SK-N-SH (cell line): ENCODE data around the gene ME2. TPM values are rescaled to one million over a fixed set of nuclear protein-coding genes. Genes with fewer than 3 reads are reported as not detected.

Experiments
- CTCF ChIA-PET: fragments of 300-600, 350-600 bp; formaldehyde crosslinking; extraction: SDS; loops from one replicate; lab custom pipeline; 2021; lab: Yijun Ruan, JAX
- POLR2A ChIA-PET: fragments of 350-600 bp; sonication (Branson Sonifier 250); formaldehyde crosslinking; extraction: SDS; loops from one replicate; lab custom pipeline; 2020; ENCODE audit warnings: antibody characterized with exemption, inconsistent platforms; lab: Yijun Ruan, JAX
- DNase-seq: peaks from one replicate; pipeline ENCODE4 v3.0.0; 2012
- H2AFZ ChIP-seq: fragments of 200-600 bp; sonication (generic); 2 replicates; pipeline ENCODE4 v1.8.1; 2016; ENCODE audit warnings: antibody characterized with exemption, mild to moderate bottlenecking, low read depth
- H3F3A ChIP-seq: fragments of 200-600 bp; sonication (generic); replicated peaks from 2 replicates; pipeline ENCODE3; 2016; ENCODE audit warnings: antibody characterized with exemption, mild to moderate bottlenecking; ENCODE audit not compliant: insufficient read depth
- H3K27ac ChIP-seq, 2 experiments: fragments of 200-500 bp in 1 of 2; fragments of 200-600 bp in 1 of 2; sonication (Bioruptor generic) in 1 of 2; sonication (generic), shearing (Covaris generic) in 1 of 2; 2 replicates each; pipeline versions ENCODE4 v1.5.1 to v1.6.1; 2014 to 2016; ENCODE audit warnings: low read depth in 2 of 2, inconsistent platforms in 1 of 2, low read length in 1 of 2, mild to moderate bottlenecking in 1 of 2, mixed read lengths in 1 of 2
- H3K27me3 ChIP-seq: fragments of 200-600 bp; sonication (generic), shearing (Covaris generic); 2 replicates; pipeline ENCODE4 v1.6.1; 2016; ENCODE audit warnings: mixed run types; ENCODE audit not compliant: insufficient read depth
- H3K36me3 ChIP-seq, 2 experiments: fragments of 200-500 bp in 1 of 2; fragments of 200-600 bp in 1 of 2; sonication (Bioruptor generic) in 1 of 2; sonication (generic) in 1 of 2; replicated peaks in 1 of 2; 2 replicates each; pipeline versions ENCODE3 to v1.5.1; 2014 to 2016; ENCODE audit warnings: low read length in 1 of 2, mild to moderate bottlenecking in 1 of 2; ENCODE audit not compliant: insufficient read depth in 2 of 2, control insufficient read depth in 1 of 2
- H3K4me1 ChIP-seq, 2 experiments: fragments of 200-500 bp in 1 of 2; fragments of 200-600 bp in 1 of 2; sonication (Bioruptor generic) in 1 of 2; sonication (generic), shearing (Covaris generic) in 1 of 2; 2 replicates each; pipeline versions ENCODE4 v1.5.1 to v1.6.1; 2014 to 2016; ENCODE audit warnings: low read depth in 1 of 2, low read length in 1 of 2, mixed run types in 1 of 2; ENCODE audit not compliant: insufficient read depth in 2 of 2, control insufficient read depth in 1 of 2
- H3K4me2 ChIP-seq: fragments of 200-600 bp; sonication (generic), shearing (Covaris generic); 2 replicates; pipeline ENCODE4 v1.6.1; 2017; ENCODE audit warnings: mixed run types
- H3K4me3 ChIP-seq, 2 experiments: fragments of 200-500 bp in 1 of 2; fragments of 200-600 bp in 1 of 2; sonication (Bioruptor generic) in 1 of 2; sonication (generic), shearing (Covaris generic) in 1 of 2; 2 replicates each; pipeline versions ENCODE4 v1.5.1 to v1.8.1; 2014 to 2016; ENCODE audit warnings: low read depth in 2 of 2, inconsistent platforms in 1 of 2, low read length in 1 of 2, mild to moderate bottlenecking in 1 of 2, mixed read lengths in 1 of 2, moderate library complexity in 1 of 2
- H3K79me2 ChIP-seq: fragments of 200-600 bp; sonication (generic); 2 replicates; pipeline ENCODE4 v1.8.1; 2017; ENCODE audit warnings: mild to moderate bottlenecking; ENCODE audit not compliant: insufficient read depth
- H3K9ac ChIP-seq: fragments of 200-600 bp; sonication (generic); 2 replicates; pipeline ENCODE4 v1.6.1; 2017; ENCODE audit warnings: mixed run types
- H3K9me2 ChIP-seq: fragments of 200-600 bp; sonication (generic); 2 replicates; pipeline ENCODE4 v1.6.1; 2017; ENCODE audit warnings: mixed run types
- H3K9me3 ChIP-seq: fragments of 200-600 bp; sonication (generic); 2 replicates; pipeline ENCODE4 v1.6.1; 2017; ENCODE audit warnings: mixed run types, mild to moderate bottlenecking, moderate library complexity
- H4K20me1 ChIP-seq: fragments of 200-600 bp; sonication (generic); 2 replicates; pipeline ENCODE4 v1.6.1; 2017; ENCODE audit warnings: mild to moderate bottlenecking, mixed run types; ENCODE audit not compliant: insufficient read depth
- EP300 ChIP-seq, 2 experiments: IDR thresholded peaks; 2 replicates each; pipeline versions ENCODE4 v1.4.0 to v1.6.1; 2012; ENCODE audit warnings: borderline replicate concordance in 1 of 2, low read depth in 1 of 2, low read length in 1 of 2
- EZH2phosphoT487 ChIP-seq: fragments of 200-600 bp; sonication (generic); IDR thresholded peaks from 2 replicates; pipeline ENCODE4 v1.6.1; 2017; ENCODE audit warnings: low read depth, mixed run types, mild to moderate bottlenecking, antibody characterized with exemption, moderate library complexity, borderline replicate concordance
- FOSL2 ChIP-seq: IDR thresholded peaks from 2 replicates; pipeline ENCODE4 v1.4.0; 2012; ENCODE audit warnings: low read depth, mild to moderate bottlenecking, moderate library complexity, borderline replicate concordance
- FOXJ3 ChIP-seq: sonication (generic); formaldehyde crosslinking; IDR thresholded peaks from 2 replicates; pipeline ENCODE4 v1.5.1; 2020; ENCODE audit warnings: mild to moderate bottlenecking, missing genetic modification reagents
- GATA2 ChIP-seq: sonication (generic); formaldehyde crosslinking; IDR thresholded peaks from 2 replicates; pipeline ENCODE4 v1.5.0; 2020; ENCODE audit warnings: mild to moderate bottlenecking, missing genetic modification reagents
- IRF3 ChIP-seq: fragments of 150-350 bp; IDR thresholded peaks from 2 replicates; pipeline ENCODE4 v1.6.1; 2016; ENCODE audit warnings: mild to moderate bottlenecking, low read depth, low read length
- JUND ChIP-seq: IDR thresholded peaks from 2 replicates; pipeline ENCODE4 v1.4.0; 2012
- MAX ChIP-seq: IDR thresholded peaks from 2 replicates; pipeline ENCODE4 v1.4.0; 2012; ENCODE audit warnings: low read depth
- MEF2A ChIP-seq: IDR thresholded peaks from 2 replicates; pipeline ENCODE4 v1.4.0; 2012; ENCODE audit warnings: low read depth, borderline replicate concordance
- MXI1 ChIP-seq: IDR thresholded peaks from 2 replicates; pipeline ENCODE4 v1.6.1; 2012; ENCODE audit warnings: mild to moderate bottlenecking, low read depth, low read length, improper control_type of control experiment
- NFIC ChIP-seq: IDR thresholded peaks from 2 replicates; pipeline ENCODE4 v1.4.0; 2012; ENCODE audit warnings: borderline replicate concordance
- NRF1 ChIP-seq: IDR thresholded peaks from 2 replicates; pipeline ENCODE4 v1.6.1; 2012; ENCODE audit warnings: low read depth, mild to moderate bottlenecking, low read length
- PBX3 ChIP-seq: IDR thresholded peaks from 2 replicates; pipeline ENCODE4; 2012
- RCOR1 ChIP-seq: fragments of 150-350 bp; IDR thresholded peaks from 2 replicates; pipeline ENCODE4 v1.6.1; 2017; ENCODE audit warnings: antibody characterized with exemption, low read length
- REST ChIP-seq: IDR thresholded peaks from 2 replicates; pipeline ENCODE4 v1.6.1; 2012; ENCODE audit warnings: mild to moderate bottlenecking, low read depth, low read length, moderate library complexity
- RFX5 ChIP-seq: IDR thresholded peaks from 2 replicates; pipeline ENCODE4 v1.6.1; 2012; ENCODE audit warnings: mild to moderate bottlenecking, improper control_type of control experiment, low read length
- RXRA ChIP-seq: IDR thresholded peaks from 2 replicates; pipeline ENCODE4 v1.4.0; 2012; ENCODE audit warnings: low read depth, mild to moderate bottlenecking, borderline replicate concordance
- SIN3A ChIP-seq: IDR thresholded peaks from 2 replicates; pipeline ENCODE4 v1.6.1; 2012; ENCODE audit warnings: low read depth, mild to moderate bottlenecking, low read length, moderate library complexity, borderline replicate concordance
- SMC3 ChIP-seq: IDR thresholded peaks from 2 replicates; pipeline ENCODE4 v1.6.1; 2012; ENCODE audit warnings: low read depth, low read length, improper control_type of control experiment
- TCF12 ChIP-seq: IDR thresholded peaks from 2 replicates; pipeline ENCODE4 v1.4.0; 2012
- TEAD4 ChIP-seq: IDR thresholded peaks from 2 replicates; pipeline ENCODE4 v1.4.0; 2012; ENCODE audit warnings: mild to moderate bottlenecking, borderline replicate concordance; ENCODE audit not compliant: insufficient read depth
- USF1 ChIP-seq: IDR thresholded peaks from 2 replicates; pipeline ENCODE4 v1.4.0; 2012; ENCODE audit warnings: low read depth, borderline replicate concordance
- USF2 ChIP-seq: fragments of 150-350 bp; IDR thresholded peaks from 2 replicates; pipeline ENCODE4 v1.6.1; 2017; ENCODE audit warnings: antibody characterized with exemption, low read length, low read depth, borderline replicate concordance
- YY1 ChIP-seq: IDR thresholded peaks from 2 replicates; pipeline ENCODE4 v1.4.0; 2012; ENCODE audit warnings: low read depth, mild to moderate bottlenecking
- ZBTB33 ChIP-seq: IDR thresholded peaks from 2 replicates; pipeline ENCODE4 v1.4.0; 2012; ENCODE audit warnings: low read depth, borderline replicate concordance
- WGBS: methylation state at CpG from one replicate; pipeline ENCODE4 v1.1.6; 2017; ENCODE audit warnings: low lambda C conversion rate; 5-methylcytosine and 5-hydroxymethylcytosine counted together
- polyA plus RNA-seq, 3 experiments: library from polyadenylated mRNA; depleted of rRNA; stranded (reverse); fragments of >200 nt; gene quantifications; 2 replicates each; pipeline ENCODE4 v1.2.3, GENCODE V29; 2012

The ME2 gene
- polyA plus RNA-seq, 1 of the 3 experiments (the other 2 are of a cell fraction) = 35.1 TPM

- Histone ChIP-seq H3K4me1 (no peaks in the 10 kb centered on the region), H3K4me3 (no peak overlapping the region), H3K27me3 (no peaks in the 10 kb centered on the region), H4K20me1 (no peaks in the 10 kb centered on the region), H3K9me3 (no peaks in the 10 kb centered on the region), H3K4me2 (no peak overlapping the region), H2AFZ (no peak overlapping the region), H3K9ac (no peak overlapping the region), H3K36me3 (peaks cover 6 to 14% of the 10 kb centered on the region in 2 experiments), H3K79me2 (no peaks in the 10 kb centered on the region), H3F3A (peaks cover 10% of the 10 kb centered on the region), H3K27ac (peak overlapping the region in 1 of 2 experiments; percentile 40; a peak in 1 of 4 replicates), H3K9me2 (no peaks in the 10 kb centered on the region)
- ChIA-PET CTCF (no interaction called here), POLR2A (no interaction called here)
- DNase-seq = no peak
- WGBS = 26% methylated on average over 1 of the region's 1 CpG
- TF ChIP-seq NFIC (no peak), RFX5 (no peak), NRF1 (no peak), REST (no peak), MAX (peak; percentile 54), MEF2A (no peak), YY1 (no peak), IRF3 (no peak), TCF12 (0 out of 2 replicates have a peak, but pooled peaks have one; percentile 15), PBX3 (peak; percentile 11; the same call in 1 of the 2 replicates), EP300 (IDR thresholded peaks at IDR 0.05; ENCODE audit: borderline replicate concordance in 1 of 2, low read depth in 1 of 2, low read length in 1 of 2) (no peak), SMC3 (no peak), RCOR1 (no peak), USF2 (no peak), FOXJ3 (no peak), MXI1 (no peak), GATA2 (CRISPR knock-in tag) (no peak), USF1 (peak; percentile 79; the same call in 1 of the 2 replicates), ZBTB33 (no peak), TEAD4 (no peak), JUND (peak; percentile 43; the same call in 1 of the 2 replicates), FOSL2 (peak; percentile 66; the same call in 1 of the 2 replicates), RXRA (no peak), SIN3A (no peak), EZH2phosphoT487 (no peak)
Observed at GRCh38 chr18:50947899-50948298, 69.0 kb downstream of the ME2 start.
